A673 (cell line): ENCODE measurements around the gene MKNK1. TPM values are rescaled to one million over a fixed set of nuclear protein-coding genes. Genes with fewer than 3 reads are reported as not detected.

ENCODE experiments used
- BruUV-seq: library from RNA; stranded (reverse); fragments of 400-500 nt; replicated peaks from 2 replicates; lab custom pipeline; 2021; lab: Mats Ljungman, UMichigan
- CTCF ChIA-PET: fragments of 300-600 bp; sonication (Branson Sonifier 250); formaldehyde crosslinking; loops from one replicate; lab custom pipeline; 2022; ENCODE audit warnings: antibody characterized with exemption; lab: Charles Lee
- POLR2A ChIA-PET: fragments of 300-600 bp; sonication (Branson Sonifier 250); formaldehyde crosslinking; loops from one replicate; lab custom pipeline; 2022; ENCODE audit warnings: antibody characterized with exemption; ENCODE audit not compliant: low non-redundant PET; lab: Charles Lee
- DNase-seq: peaks from one replicate; pipeline ENCODE4 v3.0.0-alpha.2; 2015; ENCODE audit warnings: low spot score
- H3K27ac ChIP-seq: fragments of 200-600 bp; sonication (generic); 2 replicates; pipeline ENCODE4 v1.5.1; 2016; ENCODE audit warnings: mixed run types, low read depth, mild to moderate bottlenecking, mixed read lengths, antibody characterized with exemption, low read length; ENCODE audit not compliant: poor library complexity, severe bottlenecking
- H3K27me3 ChIP-seq: fragments of 200-600 bp; sonication (generic); replicated peaks from 2 replicates; pipeline ENCODE4 v1.6.1; 2017; ENCODE audit warnings: mixed run types, low read depth, mild to moderate bottlenecking, mixed read lengths, antibody characterized with exemption, low read length; ENCODE audit not compliant: insufficient read depth, poor library complexity
- H3K36me3 ChIP-seq: fragments of 200-600 bp; sonication (generic); 2 replicates; pipeline ENCODE4 v1.6.1; 2016; ENCODE audit warnings: mixed run types, mild to moderate bottlenecking, mixed read lengths, antibody characterized with exemption, low read length; ENCODE audit not compliant: insufficient read depth, poor library complexity, severe bottlenecking
- H3K4me1 ChIP-seq: fragments of 200-600 bp; sonication (generic); 2 replicates; pipeline ENCODE4 v1.6.1; 2017; ENCODE audit warnings: mixed run types, mild to moderate bottlenecking, mixed read lengths, antibody characterized with exemption, low read length; ENCODE audit not compliant: insufficient read depth, poor library complexity, severe bottlenecking
- H3K4me3 ChIP-seq: fragments of 200-600 bp; sonication (generic); 2 replicates; pipeline ENCODE4 v1.5.1; 2016; ENCODE audit warnings: low read depth, mixed run types, mild to moderate bottlenecking, mixed read lengths, low read length; ENCODE audit not compliant: poor library complexity, severe bottlenecking
- H3K9me3 ChIP-seq: fragments of 200-600 bp; sonication (generic); 2 replicates; pipeline ENCODE4 v1.6.1; 2016; ENCODE audit warnings: mixed run types, low read depth, mild to moderate bottlenecking, mixed read lengths, antibody characterized with exemption, low read length; ENCODE audit not compliant: poor library complexity, severe bottlenecking
- EZH2 ChIP-seq: fragments of 200-600 bp; sonication (generic); IDR thresholded peaks from 2 replicates; pipeline ENCODE4 v1.6.1; 2017; ENCODE audit warnings: borderline replicate concordance, low read depth, mild to moderate bottlenecking, mixed read lengths, antibody characterized with exemption, low read length; ENCODE audit not compliant: poor library complexity, severe bottlenecking
- intact Hi-C: fragments of 100-400 bp; cut with micrococcal nuclease; formaldehyde crosslinking; loops from one replicate; pipeline ENCODE4 v1.10.0; 2022; ENCODE audit not compliant: unreplicated experiment
- total RNA-seq: library from RNA; stranded (reverse); gene quantifications from 2 replicates; pipeline ENCODE4 v1.2.3, GENCODE V29; 2021
- TF ChIP-seq, protein P1 (sequence below): fragments of 300-800, 200-600 bp; sonication (generic); conservative IDR thresholded peaks from 2 replicates; pipeline ENCODE4 v1.5.1; 2017; ENCODE audit warnings: low read depth, mild to moderate bottlenecking, antibody characterized with exemption, low read length, moderate library complexity, mixed read lengths

Gene MKNK1
- total RNA-seq, 1 experiment from 2014 or later, result 22.7 TPM

DNA sequence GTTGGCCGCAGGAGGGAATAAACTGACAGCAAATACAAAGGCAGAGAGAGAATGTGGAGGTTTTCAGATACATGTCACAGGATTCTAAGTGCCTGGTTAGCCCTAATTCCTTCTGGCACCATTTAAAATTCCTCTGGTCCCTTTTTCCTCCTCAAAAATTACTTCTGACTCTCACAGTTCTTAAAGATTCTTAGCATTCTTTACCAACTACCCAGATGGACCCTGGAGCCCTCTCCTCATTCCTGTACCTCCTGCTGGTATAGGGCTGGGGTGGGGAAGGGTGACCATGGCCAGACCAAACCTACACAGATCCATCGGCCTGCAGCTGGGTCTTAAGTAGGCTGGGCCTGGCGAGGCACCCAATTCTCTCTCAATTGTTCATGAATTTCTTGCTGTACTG is 7.2 kb downstream of the MKNK1 start:
- intact Hi-C loops, result no loop called here
- CTCF ChIA-PET, result no interaction called here

DNA sequence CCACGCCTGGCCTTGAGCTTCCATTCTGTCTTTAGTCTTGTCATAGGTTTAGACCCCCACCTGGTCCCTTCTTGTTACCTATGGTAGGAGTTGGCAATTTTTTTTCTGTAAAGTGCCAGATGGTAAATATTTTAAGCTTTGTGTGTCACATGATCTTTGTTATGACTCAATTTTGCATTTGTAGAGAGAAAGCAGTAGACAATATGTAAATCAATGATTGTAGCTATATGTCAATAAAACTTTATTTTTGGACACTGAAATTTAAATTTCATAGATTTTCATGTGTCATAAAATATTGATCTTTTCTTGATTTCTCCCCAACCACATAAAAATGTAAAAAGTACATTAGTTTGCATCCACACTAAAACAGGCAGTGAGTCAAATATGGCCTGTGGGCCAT is 8.0 kb downstream of the MKNK1 start:
- no peak overlapping the region for H3K4me3 ChIP-seq
- ChIA-PET POLR2A (no interaction called here), CTCF (no interaction called here)
- no peaks in the 10 kb centered on the region for H3K27me3 ChIP-seq
- TF ChIP-seq, protein P1, sequence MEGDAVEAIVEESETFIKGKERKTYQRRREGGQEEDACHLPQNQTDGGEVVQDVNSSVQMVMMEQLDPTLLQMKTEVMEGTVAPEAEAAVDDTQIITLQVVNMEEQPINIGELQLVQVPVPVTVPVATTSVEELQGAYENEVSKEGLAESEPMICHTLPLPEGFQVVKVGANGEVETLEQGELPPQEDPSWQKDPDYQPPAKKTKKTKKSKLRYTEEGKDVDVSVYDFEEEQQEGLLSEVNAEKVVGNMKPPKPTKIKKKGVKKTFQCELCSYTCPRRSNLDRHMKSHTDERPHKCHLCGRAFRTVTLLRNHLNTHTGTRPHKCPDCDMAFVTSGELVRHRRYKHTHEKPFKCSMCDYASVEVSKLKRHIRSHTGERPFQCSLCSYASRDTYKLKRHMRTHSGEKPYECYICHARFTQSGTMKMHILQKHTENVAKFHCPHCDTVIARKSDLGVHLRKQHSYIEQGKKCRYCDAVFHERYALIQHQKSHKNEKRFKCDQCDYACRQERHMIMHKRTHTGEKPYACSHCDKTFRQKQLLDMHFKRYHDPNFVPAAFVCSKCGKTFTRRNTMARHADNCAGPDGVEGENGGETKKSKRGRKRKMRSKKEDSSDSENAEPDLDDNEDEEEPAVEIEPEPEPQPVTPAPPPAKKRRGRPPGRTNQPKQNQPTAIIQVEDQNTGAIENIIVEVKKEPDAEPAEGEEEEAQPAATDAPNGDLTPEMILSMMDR, result no peak
- TF ChIP-seq EZH2, result no peak
- no peak overlapping the region for H3K27ac ChIP-seq
- H3K36me3 ChIP-seq, result peaks cover 4% of the 10 kb centered on the region
- intact Hi-C loops, result no loop called here
- no peaks in the 10 kb centered on the region for H3K4me1 ChIP-seq
- DNase-seq, result no peak
- H3K9me3 ChIP-seq, result no peaks in the 10 kb centered on the region
- BruUV-seq, result no TSS peak

More for the DNA sequence above, 7.2 kb downstream of the MKNK1 start:
- POLR2A ChIA-PET, result interaction anchor here (0.7 kb wide), 1 partner anchor 239 kb away, joined by 3 read pairs; no protein-coding TSS in a partner anchor
- Histone ChIP-seq H3K4me3 (no peak overlapping the region), H3K4me1 (no peaks in the 10 kb centered on the region), H3K27ac (no peak overlapping the region), H3K27me3 (no peaks in the 10 kb centered on the region), H3K9me3 (no peaks in the 10 kb centered on the region), H3K36me3 (peaks cover 4% of the 10 kb centered on the region)
- TF ChIP-seq, protein P1, result no peak
- no peak for TF ChIP-seq EZH2
- DNase-seq, result no peak
- no TSS peak for BruUV-seq

DNA sequence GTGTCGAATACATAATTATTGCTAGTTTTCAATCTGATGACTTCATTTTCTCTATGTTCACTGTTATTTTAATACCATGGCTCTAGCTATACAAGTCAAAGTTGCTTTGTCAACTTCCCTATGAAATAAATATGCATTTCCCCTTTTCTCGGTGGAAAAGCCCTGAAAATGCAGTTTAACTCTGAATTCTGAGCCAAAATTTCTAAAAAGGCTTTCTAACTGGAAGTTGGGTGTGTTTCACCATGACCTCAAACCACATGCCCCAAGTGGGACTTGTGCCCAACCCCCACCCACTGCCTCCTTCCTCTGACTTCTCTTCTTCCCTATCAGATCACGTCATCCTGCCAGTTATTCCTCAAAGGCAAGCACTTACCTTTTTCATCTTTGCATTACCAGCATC is 8.9 kb downstream of the MKNK1 start:
- no peak overlapping the region for H3K27ac ChIP-seq
- no peak overlapping the region for H3K4me3 ChIP-seq
- ChIA-PET CTCF (no interaction called here), POLR2A (no interaction called here)
- H3K36me3 ChIP-seq, result peaks cover 4% of the 10 kb centered on the region
- intact Hi-C loops, result no loop called here
- H3K27me3 ChIP-seq, result no peaks in the 10 kb centered on the region
- no peaks in the 10 kb centered on the region for H3K9me3 ChIP-seq
- TF ChIP-seq, protein P1, result no peak
- no peak for TF ChIP-seq EZH2
- no TSS peak for BruUV-seq
- no peak for DNase-seq
- H3K4me1 ChIP-seq, result no peaks in the 10 kb centered on the region
